HG03442 (cell line): ENCODE data around the gene AFAP1.

Experiments
- ATAC-seq: cut with Tn5 transposase; IDR thresholded peaks from one replicate; pipeline ENCODE4 v1.9.1; 2021; ENCODE audit warnings: mild to moderate bottlenecking, moderate library complexity; ENCODE audit not compliant: unreplicated experiment

AFAP1 gene, protein sequence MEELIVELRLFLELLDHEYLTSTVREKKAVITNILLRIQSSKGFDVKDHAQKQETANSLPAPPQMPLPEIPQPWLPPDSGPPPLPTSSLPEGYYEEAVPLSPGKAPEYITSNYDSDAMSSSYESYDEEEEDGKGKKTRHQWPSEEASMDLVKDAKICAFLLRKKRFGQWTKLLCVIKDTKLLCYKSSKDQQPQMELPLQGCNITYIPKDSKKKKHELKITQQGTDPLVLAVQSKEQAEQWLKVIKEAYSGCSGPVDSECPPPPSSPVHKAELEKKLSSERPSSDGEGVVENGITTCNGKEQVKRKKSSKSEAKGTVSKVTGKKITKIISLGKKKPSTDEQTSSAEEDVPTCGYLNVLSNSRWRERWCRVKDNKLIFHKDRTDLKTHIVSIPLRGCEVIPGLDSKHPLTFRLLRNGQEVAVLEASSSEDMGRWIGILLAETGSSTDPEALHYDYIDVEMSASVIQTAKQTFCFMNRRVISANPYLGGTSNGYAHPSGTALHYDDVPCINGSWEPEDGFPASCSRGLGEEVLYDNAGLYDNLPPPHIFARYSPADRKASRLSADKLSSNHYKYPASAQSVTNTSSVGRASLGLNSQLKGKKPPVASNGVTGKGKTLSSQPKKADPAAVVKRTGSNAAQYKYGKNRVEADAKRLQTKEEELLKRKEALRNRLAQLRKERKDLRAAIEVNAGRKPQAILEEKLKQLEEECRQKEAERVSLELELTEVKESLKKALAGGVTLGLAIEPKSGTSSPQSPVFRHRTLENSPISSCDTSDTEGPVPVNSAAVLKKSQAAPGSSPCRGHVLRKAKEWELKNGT

DNA sequence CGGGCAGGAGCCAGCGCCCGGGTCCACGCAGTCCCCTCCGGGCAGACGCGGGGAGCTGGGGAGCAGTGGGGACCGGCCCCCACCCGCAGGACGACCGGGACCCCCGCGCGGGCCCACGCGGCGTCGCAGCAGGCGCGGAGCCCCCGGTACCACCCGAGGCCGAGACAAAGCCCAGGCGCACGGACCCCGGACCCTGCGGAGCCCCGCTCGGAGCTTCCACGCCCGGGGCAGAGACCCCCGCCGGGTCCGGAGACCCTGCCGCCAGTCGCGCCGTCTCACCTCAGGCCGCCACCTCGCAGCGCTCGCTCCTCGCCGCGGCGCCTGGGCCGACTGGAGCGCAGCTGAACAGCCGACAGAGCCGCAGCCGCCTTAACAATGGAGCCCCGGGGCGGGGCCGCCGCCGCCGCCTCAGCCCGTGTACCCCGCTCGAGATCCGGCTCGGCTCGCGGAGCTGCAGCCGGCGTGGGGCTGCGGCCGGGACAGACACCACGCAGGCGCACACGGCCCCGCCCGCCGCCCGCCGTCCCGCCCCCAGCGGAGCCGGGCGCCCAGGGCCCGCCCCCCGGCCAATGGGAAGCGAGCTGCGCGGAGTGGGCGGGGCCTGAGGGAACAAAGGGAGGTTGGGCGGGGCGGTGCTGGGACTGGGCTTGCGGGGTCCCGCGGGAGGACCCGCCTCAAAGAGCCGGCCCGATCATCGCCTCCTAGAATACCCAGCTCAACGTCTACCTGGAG, at the start of gene AFAP1:
Gene AFAP1, minus strand, starts transcription at position 485 of the 732 bp plus-strand sequence. CDS start 67,783 bp downstream, outside the sequence.
- ATAC-seq = peak; percentile 87

DNA sequence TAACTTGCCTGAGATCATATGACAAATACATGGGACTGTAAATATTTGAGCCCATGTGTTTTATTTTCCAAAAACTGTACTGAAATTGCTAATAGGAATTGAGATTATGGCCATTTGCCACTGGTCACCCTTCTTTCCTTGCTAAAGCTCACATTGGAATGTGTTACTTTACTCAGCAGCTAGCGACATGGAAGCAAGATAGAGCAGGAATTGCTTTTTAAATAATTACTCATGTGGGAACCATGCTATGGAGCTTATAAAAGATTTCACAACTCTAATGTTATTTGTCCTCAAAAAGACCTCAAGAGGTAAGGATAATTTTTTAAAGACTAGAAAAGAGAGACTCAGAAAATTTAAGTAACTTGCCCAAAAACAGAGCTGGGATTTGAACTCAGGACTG, 48.8 kb upstream of the AFAP1 start:
- ATAC-seq = no peak

DNA sequence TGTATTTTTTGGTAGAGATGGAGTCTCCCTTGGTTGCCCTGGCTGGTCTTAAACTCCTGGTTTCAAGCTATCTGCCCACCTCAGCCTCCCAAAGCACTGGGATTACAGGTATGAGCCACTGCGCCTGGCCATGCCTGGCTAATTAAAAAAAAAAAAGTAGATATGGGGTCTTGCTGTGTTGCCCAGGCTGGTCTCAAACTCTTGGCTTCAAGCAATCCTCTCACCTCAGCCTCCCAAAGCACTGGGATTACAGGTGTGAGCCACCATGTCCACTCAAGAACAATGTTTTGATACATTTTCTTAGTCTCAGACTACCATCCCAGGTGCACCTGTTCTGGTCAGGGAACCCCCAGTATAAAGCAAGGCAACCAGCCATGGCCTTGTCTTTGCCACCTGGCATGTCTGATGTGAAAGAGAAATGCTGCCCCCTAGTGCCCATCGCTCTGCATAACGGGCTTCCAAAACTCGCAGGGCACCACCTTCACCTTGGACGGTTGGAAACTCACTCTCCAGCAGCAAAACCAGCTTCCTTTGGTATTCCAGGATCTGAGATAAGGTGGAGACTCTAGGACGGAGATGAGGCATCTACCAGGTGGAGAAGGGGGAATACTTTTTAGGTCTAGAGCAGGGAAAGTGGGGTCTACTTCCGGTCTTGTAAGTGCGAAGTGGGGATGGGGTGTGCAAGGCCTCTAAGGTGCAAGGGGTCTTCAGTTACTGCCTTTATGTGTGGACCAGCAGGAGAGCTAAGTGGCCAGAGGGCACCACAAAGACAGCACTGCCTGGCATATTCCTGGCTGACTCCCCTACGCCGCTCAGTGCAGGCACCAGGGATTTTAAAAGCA, 47.7 kb upstream of the AFAP1 start:
- no peak for ATAC-seq

DNA sequence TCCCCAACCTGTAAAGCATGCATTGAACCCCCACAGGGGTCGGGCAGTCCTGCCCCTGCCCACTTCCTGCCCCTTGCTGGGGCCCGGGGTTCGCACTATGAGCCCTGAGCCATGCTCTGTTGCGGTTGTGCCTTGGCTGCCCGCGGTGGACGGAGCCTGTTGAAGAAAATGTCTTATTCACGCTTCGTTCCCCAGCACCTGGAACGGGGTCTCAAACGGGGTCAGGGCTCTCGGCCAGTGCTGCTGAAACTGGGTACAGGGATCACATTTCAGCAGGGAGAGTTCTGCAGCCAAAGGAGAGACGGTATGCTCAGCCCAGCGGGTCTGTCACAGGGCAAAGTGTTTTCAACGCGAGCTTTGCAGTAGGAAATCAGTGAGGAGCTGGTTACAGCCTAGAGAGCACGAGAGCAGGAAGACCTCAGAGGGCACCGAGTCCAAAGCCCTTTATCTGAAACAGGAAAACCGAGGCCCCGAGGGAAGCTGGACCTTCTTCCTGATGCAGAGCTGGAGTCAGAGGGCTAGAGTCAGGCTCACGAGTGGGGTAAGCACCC, 46.3 kb upstream of the AFAP1 start:
- ATAC-seq = no peak

DNA sequence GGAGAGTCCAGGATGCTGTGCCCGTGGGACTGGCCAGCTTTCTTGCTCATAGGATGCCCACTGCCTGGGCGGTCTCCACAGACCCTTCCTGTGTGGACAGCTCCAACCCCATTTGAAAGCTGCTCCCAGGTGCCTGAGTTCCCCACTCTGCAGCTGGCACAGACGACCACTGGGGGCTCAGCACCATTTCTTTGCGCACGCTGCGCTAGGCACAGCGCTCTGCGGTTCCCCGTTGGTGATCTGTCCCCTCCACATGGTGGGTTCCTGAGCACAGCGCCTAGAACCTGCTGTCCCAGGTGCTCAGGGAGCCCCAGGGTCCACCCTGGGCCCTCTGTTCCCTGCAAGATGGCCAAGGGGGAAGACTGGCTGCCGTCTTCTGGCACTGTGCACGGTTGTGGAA, 45.4 kb upstream of the AFAP1 start:
- ATAC-seq = no peak

DNA sequence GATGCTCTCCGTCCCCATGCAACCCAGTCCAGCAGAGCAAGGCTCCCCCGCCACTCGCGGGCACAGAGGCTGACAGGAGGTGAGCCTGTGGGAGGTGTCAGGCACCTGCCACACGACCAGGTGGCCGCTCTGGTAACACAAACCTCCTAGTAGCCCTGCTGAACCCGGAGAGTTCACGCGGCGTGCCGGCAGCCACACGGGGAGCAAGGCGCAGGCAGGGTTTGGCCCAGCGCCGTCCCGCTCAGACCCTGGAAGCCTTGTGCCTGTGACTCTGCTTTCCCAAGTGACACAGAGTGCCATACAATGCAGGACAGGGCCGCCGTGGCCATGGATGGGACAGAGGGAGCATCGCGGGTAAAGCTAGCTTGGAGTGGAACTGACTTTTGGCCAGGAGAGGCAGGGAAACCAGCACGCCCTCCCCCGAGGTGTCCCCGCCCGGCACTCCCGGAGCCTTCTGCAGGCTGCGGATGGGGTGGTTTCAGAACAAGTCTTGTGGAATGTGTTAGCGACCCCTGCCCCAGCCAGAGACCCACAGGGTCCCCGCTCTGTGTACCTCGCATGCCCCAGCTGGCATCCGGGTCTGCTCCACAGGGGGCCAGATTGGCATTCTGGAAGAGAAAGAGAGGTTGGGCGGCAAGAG, 44.7 kb upstream of the AFAP1 start:
- no peak for ATAC-seq

DNA sequence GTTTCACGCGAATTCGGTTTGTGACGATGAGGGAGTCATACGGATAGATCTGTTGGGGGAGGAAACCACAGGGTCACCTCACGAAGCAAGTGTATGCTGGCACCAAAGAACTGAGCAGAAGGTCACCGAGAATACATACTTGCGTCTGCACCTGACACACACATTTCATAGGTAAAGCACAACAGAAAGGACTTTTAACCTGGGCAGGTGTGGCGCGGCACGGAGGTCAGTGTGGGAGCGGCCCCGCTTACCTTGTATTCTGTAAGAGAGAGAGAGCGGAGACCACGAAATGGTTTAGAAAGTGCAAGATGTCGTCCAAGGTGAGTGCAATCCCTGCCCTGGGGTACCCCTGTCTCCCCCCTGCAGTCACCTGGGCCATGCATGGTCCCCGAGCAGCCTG, 43.6 kb upstream of the AFAP1 start:
- ATAC-seq = no peak

DNA sequence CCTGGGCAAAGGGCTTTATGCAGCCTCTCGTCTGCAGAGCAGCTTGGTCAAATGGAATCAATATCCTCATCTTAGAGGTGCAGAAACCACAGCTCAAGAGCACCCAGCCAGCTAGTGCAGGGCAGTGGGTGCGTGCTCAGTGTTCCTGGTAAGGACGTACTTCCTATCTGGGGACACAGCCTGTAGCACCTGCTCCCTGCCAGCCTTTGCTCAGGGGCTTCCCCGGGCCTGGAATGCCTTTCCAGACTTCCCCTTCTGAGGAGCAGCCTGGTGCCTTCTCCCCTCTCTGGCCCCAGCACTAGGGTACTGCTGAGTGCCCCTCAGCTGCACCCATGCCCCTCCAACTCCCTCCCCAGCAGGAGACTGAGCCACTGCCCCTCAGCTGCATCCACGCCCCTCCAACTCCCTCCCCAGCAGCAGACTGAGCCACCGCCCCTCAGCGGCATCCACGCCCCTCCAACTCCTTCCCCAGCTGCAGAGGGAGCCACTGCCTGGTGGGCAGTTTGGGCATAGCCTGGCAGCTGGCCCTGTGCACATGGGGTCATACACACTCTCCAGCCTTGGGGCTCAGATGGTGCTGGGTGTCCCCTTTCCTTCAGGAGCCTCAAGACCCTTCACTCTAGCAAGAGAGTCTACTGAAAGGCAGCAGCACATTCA, 42.2 kb upstream of the AFAP1 start:
- no peak for ATAC-seq

DNA sequence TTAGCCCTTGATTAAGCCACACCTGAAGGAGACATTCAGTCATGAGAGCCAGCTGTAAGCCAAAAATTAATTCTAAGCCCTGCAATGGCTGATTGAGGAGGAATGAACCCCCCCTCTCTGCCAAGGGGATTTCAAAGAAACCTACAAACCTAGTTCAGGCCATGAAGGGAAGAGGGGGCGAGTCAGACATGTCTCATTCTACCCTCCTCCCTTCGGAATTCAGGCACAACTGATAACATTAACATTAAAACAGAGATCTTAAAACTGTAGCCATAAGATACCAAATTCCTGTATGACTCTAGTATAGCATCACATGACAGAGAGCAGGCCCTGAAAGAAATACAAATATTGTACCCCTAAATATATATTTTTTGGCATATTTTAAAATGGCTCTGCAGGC, 40.4 kb upstream of the AFAP1 start:
- ATAC-seq = no peak

DNA sequence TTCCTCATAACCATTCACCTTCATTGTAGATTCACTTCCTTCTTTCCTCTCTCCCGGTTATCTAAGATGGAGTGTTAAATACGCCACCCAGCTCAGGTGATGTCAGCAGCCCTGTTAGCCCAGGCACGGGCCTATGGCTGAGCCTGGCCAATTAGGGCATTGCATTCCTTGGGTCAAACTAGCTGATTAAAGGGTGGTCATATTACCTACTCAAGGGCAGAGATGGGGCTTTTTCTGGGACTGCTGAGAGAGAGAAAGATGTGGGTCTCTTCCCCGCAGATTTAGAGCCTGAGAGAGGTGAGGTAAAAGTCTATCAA, 39.9 kb upstream of the AFAP1 start:
- no peak for ATAC-seq

DNA sequence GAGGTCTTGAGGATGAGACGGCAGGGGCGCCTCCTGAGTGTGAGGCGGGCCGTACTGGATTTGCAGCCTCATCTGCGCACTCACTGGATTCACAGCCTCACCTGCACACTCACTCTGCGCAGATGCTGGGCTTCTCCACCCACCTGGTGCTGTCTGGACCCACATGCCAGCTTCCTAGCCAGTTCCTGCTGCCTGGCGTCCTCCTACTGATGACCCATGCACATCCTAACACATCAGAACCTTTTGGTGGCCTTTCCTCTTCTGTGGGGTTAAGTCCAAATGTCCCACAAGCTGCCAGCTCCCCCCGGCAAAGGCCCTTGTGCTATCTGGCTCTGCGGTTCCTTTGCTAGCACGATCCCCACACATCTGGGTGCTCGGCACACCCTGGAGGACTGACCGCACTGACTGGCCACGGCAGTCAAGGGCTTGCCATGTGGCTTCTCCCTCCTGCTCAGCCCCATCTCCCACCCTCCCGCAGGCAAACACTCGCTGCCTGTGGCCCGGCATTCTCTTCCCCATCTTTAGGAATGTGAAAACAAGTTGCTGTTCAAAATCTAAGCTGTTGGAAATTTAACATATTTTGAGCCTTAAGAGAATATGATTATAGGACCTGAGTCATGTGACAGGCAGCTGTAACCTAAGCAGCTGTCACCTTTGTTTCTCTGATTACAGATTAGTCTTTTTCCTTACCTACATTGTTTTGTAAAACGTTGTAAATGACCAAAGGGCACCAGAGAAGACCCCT, 39.4 kb upstream of the AFAP1 start:
- ATAC-seq = no peak

DNA sequence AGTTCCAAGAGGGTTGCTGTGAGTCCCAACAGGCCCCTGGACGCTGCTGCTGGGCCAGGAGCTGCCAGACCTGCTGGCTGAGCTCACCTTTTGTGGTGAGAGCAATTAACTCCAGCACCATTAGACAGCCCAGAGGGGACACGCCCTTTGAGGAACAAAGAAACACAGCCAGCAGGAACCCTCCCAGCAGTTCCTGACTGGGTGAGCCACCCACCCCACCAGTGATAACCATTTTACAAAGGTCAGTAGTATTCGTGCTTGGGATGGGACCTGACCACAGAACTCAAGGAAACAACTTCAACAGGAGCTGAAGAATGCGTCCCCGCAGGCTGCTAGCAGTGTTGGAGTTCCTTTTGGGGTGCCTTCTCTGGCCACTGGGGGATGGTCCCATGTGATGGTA, 38.8 kb upstream of the AFAP1 start:
- ATAC-seq = no peak

DNA sequence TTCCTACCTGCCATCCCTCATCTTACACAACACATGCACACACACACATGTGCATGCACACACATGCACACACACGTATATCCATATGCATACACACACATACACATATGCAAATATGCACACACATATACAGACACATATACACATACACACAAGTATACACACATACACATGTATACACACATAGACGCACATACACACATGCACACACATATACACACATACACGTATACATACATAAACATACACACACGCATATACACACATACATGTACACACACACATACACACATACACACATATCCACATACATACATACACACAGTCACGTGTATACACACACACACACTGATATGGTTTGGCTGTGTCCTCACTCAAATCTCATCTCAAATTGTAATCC, 37.0 kb upstream of the AFAP1 start:
- ATAC-seq = no peak

DNA sequence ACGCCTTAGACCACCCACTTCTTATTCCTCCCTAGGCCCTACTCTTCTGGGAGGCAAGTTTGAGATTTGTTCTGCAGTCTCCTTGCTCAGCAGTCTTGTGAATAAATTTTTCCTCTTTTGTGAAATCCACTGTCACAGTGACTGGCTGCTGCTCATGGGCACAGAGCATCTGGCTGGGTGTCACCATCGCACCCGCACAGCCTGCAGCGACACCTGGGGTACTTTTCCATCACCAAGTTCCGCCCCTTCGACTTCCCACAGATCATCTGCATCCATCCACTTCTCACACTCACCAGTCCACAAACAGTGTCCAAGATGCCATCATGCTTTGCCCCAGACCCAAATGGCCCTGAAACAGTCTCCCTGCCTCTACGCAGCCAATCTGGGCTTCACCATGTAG, 36.4 kb upstream of the AFAP1 start:
- ATAC-seq = no peak

DNA sequence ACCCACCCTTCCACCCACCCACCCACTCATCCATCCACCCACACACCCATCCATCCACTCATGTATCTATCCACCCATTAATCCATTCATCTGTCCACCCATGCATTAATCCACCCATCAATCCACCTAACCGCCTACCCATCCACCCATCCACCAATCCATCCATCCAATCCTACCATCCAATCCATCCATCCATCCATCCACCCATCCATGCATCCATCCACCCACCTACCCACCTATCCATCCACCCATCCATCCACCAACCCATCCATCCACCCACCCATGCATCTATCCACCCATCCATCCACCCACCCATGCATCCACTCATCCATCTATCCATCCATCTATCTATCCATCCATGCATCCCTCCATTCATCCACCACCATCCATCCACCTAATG, 34.8 kb upstream of the AFAP1 start:
- no peak for ATAC-seq

DNA sequence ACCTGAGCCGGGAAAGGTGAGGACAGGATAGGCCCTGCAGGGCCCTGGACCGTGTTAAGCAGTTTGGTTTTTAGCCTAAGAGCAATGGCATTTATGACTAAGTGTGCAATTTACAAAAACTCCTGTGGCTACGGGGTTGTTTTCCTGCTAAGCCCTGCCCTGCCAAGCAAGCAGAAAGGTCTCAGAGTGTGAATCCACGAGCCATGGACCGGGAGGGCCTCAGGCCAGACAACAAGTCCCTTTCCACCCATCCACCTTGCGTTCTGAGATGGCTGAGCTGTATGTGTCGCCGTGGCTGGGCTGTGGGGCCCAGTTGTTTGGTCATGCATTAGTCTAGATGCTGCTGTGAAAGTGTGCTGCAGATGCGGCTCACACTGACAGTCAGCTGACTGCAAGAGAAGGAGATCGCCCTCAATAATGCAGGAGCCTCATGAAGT, 33.9 kb upstream of the AFAP1 start:
- no peak for ATAC-seq

DNA sequence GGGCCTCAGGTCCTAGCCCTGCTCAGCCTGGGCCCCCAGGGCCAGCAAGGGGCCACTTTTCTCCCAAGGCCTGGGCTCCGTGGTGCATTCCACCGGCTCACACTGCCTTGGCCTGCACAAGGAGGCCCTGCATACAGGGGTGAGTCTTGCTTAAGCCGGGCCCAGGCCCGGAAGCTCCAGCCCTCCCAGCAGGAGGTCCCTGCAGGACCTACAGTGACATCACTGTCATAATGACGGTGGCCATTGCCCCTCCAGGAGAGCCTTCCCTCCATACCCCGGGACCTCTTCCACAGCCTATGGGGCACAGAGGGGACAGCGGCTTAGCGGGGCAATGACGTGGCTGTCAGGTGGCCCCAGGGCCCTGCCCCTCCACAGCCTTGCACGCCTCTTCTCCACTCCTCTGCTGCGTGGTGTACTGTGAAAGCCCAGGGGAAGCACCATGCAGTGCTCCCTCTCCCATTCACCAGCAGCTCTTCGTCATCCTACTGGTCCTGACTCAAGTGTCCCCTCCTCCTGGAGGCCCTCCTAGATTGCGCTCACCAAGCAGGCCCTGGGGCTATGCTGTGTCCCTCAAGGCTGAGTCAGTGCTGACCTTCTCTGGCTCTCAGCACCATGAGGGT, 32.3 kb upstream of the AFAP1 start:
- ATAC-seq = no peak

DNA sequence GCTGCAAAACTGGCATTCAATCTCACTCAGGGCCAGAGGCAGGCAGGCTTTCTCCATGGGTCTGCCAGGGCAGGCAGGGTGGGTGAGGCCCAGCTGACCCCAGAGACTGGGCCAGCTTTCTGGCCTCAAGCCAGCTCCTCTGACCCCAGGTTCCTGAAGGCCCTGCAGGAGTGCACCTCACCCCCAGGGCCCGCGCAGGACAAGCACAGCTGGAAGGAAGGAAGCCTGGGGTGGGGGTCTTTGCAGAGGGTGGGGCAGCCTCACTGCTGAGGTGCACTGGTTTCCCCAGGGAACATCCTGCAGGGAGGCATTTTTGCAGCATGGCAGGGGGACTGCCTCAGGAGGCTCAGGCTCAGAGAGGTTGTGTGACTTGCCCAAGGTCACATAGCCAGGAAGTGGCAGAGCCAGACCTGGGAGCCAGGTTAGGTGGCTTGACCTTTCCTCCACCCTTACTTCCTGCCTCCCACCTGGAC, 31.5 kb upstream of the AFAP1 start:
- no peak for ATAC-seq
